SHP77 treated with DMSO at 0.1 percent for 48 hours (cell line): ENCODE measurements around the gene RFTN2.
"Not testable (repeated sequence)": the region's sequence is repeated elsewhere in the genome, so short reads cannot be mapped to it uniquely, and the experiment has no call there.

ENCODE experiments used
- DNase-seq: peaks from one replicate; lab custom pipeline; 2025; lab: John Stamatoyannopoulos, UW

Gene RFTN2

DNA sequence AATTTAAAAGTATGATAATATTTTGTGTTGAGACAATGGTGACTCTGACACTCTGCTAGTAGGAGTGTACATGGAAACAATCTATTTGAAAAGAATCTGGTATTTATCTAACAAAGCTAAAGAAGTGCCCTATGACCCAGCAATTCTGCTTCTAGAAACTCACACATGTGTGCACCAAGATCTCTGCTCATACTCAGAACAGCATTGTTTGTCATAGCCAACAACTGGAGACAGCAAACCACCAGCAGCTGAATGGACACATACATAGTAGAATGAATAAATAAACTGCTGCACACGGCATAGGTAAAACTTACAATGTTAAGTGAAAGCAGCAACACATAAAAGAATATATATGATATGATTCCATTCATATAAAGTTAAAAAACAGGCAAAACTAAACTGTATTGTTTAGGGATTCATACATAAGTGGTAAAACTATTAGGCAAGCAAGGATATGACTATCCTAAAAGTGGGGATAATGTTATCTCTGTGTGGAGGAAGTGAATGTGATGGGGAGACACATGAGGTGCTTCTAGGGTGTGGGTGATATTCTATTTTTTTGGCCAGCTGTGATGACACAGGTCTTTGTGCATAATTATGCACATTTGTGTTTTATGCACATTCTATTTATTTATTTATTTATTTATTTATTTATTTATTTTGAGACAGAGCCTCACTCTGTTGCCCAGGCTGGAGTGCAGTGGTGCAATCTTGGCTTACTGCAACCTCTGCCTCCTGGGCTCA, 71.1 kb downstream of the RFTN2 start:
- DNase-seq, result no peak

DNA sequence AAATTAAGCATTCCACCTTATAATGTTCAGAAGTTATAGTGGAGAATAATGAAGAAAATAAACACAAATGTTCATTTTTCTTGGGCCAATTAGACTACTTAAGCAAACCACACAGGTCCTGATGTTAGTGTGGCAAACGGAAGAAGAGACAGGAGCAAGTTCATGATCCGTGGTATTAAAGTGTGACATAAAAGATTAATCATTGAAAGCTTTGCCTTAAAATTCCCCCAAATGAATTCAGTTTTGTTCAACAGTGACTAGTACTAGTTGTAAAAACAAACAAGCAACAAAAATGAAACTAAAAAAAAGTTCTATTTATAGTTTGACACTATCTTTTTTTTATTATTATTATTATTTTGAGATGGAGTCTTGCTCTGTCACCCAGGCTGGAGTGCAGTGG, 73.7 kb downstream of the RFTN2 start:
- no peak for DNase-seq

DNA sequence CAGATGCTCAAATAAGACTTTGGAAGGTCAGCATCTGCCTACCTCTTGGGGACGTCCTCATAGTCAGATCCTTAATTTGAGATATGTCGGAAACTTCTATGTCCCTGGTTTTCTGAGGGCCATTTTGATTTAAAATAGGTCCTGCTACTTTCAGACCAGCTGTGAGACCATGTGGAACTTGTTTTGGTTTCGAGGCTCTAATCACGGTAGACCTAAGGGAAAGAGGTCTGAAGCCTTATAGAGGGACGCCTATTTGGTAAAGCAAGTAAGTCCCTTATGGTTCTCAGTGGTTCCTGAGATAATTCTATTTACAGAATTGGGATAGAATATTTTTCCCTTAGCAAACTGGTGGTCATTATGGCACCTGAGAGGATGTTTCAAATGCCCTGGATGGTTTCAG, 75.1 kb downstream of the RFTN2 start:
- DNase-seq, result no peak

DNA sequence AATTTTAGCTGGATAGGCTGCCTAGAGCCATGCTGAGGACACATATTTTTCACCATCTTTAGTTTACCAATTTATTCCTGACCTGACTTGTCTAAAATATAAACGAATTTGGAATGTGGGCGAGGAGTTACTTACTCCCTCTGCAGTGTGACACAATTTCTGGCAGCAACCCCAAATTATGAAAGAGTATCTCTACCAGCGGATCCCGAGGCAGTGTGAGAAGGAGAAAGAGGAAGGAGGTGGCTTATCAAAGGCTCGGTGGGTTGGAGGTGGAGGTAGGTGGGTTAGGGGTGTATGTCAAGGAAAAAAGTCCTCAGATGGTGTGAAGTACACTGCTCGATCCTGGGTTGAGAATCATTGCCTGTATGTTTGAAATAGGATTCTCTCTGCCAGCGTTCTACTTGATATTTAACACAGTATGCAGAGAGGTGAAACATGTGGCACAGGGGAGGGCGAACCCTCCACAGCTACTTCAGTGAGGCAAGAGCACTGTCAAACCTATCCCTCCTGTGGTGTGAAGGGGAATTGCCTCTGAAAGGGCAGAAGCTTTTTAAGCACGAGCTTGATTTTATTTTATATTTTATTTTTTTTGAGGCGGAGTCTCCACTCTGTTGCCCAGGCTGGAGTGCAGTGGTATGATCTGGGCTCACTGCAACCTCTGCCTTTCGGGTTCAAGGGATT, 76.0 kb downstream of the RFTN2 start:
- DNase-seq, result no peak

DNA sequence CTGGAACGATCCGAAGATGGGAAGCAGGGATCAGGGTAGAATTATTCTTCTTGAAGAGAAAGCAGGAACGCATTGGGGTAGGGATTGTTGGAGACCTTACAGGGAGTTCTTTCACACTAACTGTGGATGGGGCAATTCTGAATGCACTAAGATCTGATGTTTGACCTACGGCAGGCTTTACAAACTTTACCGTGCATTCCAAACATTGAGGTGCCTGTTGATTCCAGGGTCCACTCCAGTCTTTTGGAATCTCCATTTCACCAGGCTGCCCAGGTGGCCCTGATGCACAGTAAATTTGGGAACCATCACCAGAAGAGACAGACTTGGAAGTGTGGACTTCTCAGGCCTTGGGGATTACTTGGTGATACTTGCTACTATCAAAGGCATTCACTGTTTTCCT, 76.9 kb downstream of the RFTN2 start:
- no peak for DNase-seq

DNA sequence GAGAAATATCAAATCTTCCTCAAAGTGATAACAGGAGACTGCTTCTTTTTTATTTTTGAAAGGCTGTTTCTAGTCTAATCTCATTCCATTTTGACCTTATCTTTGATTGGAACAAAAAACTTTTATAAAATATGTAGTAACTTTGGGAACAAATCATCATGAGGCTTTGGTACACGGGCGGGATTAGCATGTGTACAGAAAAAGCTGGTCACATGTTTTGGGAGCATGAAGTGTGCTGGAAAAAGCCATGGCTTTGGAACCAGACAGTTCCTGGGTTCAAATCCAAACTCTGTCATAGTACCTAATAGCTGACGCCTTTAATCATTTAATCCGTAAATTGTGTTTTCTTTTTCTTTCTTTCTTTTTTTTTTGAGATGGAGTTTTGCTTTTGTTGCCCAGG, 78.2 kb downstream of the RFTN2 start:
- no peak for DNase-seq

DNA sequence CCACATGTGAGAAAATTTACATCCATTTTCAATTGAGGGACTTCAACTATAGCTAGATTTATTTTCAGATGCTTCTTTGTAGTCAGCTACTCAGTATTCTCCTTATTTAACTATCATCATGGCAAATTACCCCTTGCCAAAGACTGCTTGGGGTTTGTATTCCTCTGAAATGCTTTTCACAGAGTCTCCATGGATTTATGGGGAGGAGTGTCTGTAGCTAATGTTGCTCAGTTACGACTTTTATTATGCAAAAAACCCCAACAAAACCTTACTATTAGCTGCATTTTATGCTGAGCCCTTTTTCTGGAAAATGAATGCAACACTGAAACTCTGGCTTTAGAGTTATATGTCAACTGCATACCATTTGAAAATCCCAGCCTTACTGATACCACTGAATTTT, 78.6 kb downstream of the RFTN2 start:
- DNase-seq, result no peak

DNA sequence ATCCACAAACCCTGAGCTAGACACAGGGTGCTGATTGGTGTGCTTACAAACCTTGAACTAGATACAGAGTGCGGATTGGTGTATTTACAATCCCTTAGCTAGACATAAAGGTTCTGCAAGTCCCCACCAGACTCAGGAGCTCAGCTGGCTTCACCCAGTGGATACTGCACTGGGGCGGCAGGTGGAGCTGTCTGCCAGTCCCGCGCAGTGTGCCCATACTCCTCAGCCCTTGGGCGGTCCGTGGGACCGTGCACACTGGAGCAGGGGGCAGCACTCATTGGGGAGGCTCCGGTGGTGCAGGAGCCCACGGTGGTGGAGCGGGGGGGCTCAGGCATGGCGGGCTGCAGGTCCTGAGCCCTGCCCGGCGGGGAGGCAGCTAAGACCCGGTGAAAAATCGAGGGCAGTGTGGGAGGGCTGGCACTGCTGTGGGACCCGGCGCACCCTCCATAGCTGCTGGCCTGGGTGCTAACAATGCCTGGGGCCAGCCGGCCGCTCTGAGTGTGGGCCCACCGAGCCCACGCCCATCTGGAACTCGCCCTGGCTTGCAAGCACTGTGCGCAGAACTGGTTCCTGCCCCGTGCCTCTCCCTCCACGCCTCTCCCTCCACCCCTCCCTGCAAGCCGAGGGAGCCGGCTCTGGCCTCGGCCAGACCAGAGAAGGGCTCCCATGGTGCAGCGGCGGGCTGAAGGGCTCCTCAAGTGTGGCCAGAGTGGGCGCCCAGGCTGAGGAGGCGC, 83.9 kb downstream of the RFTN2 start:
- no peak for DNase-seq

DNA sequence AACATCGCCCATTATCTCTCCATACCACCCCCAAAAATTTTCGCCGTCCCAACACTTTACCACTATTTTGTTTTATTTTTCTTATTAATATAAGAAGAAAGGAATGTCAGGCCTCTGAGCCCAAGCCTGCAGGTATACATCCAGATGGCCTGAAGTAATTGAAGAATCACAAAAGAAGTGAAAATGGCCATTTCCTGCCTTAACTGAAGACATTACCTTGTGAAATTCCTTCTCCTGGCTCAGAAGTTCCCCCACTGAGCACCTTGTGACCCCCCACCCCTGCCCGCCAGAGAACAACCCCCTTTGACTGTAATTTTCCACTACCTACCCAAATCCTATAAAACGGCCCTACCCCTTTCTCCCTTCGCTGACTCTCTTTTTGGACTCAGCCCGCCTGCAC, 88.1 kb downstream of the RFTN2 start:
- not testable (repeated sequence) for DNase-seq

DNA sequence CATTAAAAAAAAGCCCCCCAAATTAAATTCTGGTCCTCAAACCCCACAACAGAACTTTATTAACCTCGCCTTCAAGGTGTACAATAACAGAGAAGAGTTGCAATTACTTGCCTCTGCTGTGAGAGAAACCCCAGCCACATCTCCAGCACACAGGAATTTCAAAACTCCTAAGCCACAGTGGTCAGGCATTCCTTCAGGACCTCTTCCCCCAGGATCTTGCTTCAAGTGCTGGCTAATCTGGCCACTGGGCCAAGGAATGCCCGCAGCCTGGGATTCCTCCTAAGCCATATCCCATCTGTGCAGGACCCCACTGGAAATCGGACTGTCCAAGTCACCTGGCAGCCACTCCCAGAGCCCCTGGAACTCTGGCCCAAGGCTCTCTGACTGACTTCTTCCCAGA, 95.2 kb downstream of the RFTN2 start:
- not testable (repeated sequence) for DNase-seq

DNA sequence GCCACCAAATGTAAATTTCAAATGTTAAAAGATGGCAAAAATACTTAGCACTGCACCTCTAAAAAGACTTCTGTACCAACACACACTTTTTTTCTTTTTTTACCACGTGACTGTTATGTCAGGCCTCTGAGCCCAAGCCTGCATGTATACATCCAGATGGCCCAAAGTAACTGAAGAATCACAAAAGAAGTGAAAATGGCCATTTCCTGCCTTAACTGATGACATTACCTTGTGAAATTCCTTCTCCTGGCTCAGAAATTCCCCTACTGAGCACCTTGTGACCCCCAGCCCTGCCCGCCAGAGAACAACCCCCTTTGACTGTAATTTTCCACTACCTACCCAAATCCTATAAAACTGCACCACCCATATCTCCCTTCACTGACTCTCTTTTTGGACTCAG, 97.1 kb downstream of the RFTN2 start:
- not testable (repeated sequence) for DNase-seq

DNA sequence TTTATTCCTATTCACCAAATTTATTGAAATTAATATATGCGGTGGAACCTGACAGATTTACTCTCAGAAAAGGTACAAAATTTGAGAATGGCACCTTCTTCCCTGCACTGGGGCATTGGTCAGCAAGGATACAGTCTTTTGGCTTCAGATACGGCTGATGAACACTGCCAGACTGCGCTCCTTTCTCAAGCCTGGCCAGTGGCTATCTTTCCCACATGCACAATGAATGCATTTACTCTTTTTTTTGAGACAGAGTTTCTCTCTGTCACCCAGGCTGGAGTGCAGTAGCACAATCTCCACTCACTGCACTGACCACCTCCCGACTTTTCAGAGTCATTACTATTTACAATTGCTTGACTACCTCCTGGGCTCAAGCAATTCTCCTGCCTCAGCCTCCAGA, 97.9 kb downstream of the RFTN2 start:
- no peak for DNase-seq

DNA sequence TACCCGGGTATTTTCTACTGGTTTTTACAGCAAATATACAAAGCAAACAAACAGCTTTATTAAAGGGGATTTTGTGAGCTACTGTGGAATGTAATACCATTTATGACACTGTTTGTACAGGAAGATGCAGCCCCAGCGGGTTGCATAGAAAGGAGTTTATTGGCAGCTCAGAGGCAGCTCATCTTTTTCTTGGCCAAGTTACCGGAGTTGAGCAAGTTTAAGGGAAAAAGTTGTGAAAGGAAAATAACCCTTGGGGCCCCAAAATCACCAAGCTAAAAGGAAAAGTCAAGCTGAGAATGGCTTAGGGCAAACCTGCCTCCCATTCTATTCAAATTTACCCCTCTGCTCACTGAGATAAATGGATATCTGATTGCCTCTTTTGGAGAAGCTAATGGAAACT, 98.8 kb downstream of the RFTN2 start:
- DNase-seq, result no peak

DNA sequence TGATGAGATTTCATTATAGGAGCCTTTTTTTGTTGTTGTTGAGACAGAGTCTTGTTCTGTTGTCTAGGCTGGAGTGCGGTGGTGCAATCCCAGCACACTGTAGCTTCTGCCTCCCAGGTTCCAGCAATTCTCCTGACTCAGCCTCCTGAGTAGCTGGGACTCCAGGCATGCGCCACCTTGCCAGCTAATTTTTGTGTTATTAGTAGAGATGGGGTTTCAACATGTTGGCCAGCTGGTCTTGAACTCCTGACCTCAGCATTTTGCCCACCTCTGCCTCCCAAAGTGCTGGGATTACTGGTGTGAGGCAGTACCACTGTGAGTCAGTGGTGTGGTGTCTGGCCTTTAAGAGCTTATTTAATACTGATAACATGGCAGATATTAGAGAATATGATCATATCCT, 99.4 kb downstream of the RFTN2 start:
- no peak for DNase-seq

DNA sequence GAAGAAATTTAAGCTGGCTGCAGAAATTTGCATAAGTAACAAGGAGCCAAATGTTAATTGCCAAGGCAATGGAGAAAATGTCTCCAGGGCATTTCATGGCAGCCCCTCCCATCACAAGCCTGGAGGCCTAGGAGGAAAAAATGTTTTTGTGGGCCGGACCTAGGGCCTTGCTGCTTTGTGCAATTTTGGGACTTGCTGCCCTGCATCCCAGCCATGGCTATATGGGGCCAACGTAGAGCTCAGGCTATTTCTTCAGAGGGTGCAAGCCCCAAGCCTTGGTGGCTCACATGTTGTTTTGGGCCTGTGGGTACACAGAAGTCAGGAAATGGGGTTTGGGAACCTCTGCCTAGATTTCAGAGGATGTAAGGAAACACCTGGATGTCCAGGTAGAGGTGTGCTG, 101.8 kb downstream of the RFTN2 start:
- no peak for DNase-seq

DNA sequence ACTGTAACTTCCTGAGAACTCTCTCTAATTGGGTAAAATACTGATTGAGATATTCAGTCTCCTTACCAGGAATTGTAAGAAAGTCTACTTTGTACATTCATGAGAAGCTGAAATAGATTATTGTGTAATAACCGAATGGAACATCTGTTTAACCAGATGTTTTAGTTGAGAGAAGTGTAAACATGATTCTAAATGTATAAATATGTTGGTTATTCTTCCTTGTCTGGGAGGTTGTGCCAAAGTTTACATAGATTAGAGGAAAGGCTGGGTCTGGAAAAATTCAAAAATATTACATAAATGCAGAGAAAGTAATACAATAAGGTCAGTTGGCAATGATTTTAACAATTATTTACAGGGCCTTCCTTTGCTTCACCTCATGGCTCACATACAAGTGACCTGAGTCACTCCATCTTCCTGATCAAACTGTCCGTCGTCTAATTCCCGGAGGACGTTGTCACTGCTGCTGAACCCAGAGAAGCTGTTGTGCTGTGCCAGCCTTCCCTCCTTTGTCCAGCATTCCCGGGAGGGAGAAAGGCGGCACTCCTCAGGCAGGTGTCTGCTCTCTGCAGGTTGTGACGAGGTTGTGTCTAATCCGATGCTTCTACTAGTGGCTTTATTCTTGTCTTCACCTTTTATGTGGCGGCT, 103.6 kb downstream of the RFTN2 start:
- DNase-seq, result no peak

DNA sequence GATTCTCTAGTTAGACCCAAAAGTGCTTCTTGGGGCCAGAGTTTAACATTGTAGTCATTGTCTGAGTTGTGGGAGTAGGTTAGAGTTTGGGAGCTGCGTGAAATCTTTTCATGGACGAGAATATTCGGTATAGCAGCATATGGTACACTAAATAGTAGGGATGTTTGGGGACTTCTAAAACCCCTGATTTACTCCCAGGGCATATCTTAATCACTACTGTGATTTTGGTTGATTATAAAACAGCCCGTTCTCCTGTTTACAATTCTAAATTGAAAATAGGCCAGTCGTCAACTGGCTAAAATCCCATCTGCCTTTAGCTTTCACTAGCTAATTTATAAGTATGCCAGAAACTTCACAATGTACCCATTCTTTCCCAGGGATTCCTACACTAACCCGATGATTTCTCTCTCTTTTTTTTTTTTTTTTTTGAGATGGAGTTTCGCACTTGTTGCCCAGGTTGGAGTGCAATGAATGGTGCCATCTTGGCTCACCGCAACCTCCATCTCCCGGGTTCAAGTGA, 115.2 kb downstream of the RFTN2 start:
- DNase-seq, result no peak

DNA sequence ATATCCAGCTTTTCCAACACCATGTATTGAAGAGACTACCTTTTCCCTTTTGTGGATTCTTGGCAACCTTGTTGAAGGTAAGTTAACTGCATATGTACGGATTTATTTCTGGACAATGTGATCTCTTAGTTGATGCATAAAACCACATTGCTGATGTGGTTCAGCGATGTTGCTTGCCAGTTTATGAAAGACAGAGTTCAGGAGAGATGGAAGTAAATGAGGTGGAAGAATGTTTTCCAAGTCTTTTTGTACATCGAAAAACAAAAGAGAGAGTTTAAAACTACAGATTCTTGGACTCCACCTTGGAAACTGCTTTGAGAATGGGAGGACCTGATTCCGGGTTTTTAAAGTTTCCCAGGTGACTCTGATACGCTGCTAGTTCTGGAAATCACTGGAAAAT, 115.7 kb downstream of the RFTN2 start:
- DNase-seq, result no peak

DNA sequence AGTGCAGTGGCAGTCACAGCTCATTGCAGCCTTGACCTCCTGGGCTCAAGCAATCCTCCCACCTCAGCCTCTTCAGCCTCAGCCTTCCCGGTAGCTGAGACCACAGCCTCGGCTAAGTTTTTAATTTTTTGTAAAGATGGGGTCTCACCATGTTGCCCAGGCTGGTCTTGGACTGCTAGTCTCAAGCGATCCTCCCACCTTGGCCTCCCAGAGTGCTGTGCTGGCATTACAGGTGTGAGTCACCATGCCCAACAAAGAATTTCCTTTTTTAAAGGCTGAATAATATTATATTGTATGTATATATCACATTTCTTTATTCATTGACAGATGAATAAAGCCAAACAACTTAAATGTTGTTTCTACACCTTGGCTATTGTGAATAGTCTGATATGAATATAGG, 117.0 kb downstream of the RFTN2 start:
- no peak for DNase-seq

DNA sequence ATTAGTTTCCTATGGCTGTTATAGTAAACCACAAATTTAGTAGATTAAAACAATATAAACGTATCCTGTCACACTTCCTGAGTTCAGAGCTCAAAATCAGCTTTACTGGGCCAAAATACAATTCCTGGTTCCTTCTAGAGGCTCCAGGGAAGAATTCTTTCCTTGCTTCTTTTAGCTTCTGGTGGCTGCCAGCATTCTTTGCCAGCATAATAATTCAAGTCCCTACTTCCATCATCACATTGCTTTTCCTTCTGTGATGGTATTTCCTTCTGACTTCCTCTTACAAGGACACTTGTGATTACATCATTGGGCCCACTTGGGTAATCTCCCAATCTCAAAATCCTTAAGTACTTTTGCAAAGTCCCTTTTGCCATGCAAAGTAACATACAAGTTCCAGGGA, 118.9 kb downstream of the RFTN2 start:
- no peak for DNase-seq

DNA sequence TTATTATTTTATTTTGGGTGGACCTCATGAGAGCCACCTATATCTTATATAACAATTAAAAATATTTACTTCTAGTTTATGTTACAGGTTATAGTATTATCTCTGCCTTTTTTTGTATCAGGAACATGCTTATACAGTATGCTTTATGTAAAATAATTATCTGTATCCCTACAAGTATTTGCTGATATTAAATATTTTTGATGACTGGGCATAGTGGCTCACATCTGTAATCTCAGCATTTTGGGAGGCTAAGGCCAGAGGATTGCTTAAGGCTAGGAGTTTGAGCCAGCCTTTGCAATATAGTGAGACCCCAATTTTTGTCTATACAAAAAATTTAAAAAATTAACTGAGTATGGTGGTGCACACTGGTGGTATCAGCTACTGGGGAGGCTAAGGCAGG, 119.9 kb downstream of the RFTN2 start:
- DNase-seq, result no peak

DNA sequence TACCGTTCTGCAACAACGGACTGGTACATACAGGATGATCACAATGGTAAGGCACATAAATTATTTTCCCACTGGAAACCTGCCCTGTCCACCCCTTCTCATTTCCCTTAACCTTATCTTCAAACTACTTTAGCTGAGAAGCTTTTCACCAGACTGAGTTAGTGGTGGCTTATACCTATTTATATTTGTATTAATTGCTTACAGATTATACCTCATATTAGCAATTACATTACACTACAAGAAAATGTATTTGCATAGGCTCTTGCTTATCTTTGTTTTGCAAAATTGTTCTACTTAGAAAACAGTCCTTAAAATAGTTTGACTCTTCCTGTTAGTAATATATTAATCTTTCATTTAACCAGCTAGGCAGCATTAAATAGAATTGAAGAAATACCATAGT, 124.1 kb downstream of the RFTN2 start:
- DNase-seq, result not testable (repeated sequence)

DNA sequence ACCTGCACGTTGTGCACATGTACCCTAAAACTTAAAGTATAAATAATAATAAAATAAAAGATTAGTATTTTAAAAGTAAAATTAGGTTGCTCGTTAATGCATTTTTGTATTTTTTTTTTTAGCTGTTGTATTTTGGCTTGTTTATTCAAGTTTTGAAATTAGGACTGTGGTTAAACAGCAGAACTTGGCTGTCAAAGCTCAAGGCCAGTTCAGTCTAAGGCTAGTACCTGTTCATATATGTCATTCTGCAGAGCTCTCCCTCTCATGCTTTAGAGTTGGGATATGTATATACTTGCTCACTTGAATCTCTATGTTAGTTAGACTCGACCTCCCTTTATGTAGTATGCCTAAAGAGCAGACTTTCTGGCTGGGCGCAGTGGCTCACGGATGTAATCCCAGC, 126.8 kb downstream of the RFTN2 start:
- DNase-seq, result no peak
